ENCODE results near the gene CAB39. TPM values are rescaled to one million over a fixed set of nuclear protein-coding genes. Genes with fewer than 3 reads are reported as not detected.
"Not testable (repeated sequence)": the region's sequence is repeated elsewhere in the genome, so short reads cannot be mapped to it uniquely, and the experiment has no call there.

Gene CAB39
- total RNA-seq, 2 donors from 2014 or later: 87.8 to 121 TPM

GRCh38 chr2:230696670-230697069 is 16.0 kb upstream of the CAB39 start:
- intact Hi-C loops (cut with DNase I): no loop called here
- no peak for DNase-seq
- Histone ChIP-seq H3K27ac (no peak overlapping the region), H3K4me1 (no peaks in the 10 kb centered on the region), H3K9ac (ENCODE audit: low read depth in 2 of 2, low read length in 2 of 2) (no peak overlapping the region), H3K27me3 (no peaks in the 10 kb centered on the region), H3K36me3 (no peaks in the 10 kb centered on the region), H3K4me3 (no peak overlapping the region), H3K9me3 (no peaks in the 10 kb centered on the region)
- no peak for TF ChIP-seq CTCF (IDR thresholded peaks at IDR 0.05)

DNA sequence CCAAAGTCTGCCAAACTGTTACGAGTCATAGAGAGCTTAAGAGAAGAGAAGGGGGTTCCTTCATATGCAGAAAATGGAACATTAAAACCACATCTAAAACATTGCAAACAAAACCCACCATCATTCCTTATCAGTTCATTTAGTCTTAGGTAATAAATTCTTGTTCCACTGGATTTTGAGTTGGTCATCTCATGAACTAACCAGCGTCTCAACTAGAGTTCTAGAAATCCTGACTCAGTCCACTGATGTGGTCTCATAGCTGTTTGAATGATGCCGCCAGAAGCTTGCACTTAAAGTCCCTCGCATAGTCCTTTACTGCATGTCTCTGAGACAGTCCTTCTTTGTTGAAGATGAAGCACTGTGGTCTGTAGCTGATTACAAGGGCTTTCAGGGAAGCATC is 15.0 kb upstream of the CAB39 start:
- Histone ChIP-seq H3K27ac (no peak overlapping the region), H3K9me3 (no peaks in the 10 kb centered on the region), H3K36me3 (no peaks in the 10 kb centered on the region), H3K9ac (ENCODE audit: low read depth in 2 of 2, low read length in 2 of 2) (no peak overlapping the region), H3K4me1 (no peaks in the 10 kb centered on the region), H3K27me3 (no peaks in the 10 kb centered on the region), H3K4me3 (no peak overlapping the region)
- intact Hi-C loops (cut with DNase I): no loop called here
- no peak for DNase-seq
- no peak for TF ChIP-seq CTCF (IDR thresholded peaks at IDR 0.05)

DNA sequence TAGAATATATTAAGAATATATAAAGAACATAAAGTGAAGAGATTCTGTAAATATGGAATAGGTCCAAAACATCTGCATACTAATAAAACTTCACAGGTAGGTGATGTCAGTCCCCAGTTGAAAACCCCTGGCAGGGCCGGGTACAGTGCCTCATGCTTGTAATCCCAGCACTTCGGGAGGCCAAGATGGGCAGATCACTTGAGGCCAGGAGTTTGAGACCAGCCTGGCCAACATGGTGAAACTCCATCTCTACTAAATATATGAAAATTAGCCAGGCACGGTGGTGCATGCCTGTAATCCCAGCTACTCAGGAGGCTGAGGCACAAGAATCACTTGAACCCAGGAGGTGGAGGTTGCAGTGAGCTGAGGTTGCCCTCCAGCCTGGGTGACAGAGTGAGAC is 13.9 kb upstream of the CAB39 start:
- H3K27me3 ChIP-seq; DNase-seq; H3K9me3 ChIP-seq; H3K4me1 ChIP-seq; H3K27ac ChIP-seq; H3K4me3 ChIP-seq; H3K36me3 ChIP-seq; intact Hi-C loops (cut with DNase I); H3K9ac ChIP-seq (ENCODE audit: low read depth in 2 of 2, low read length in 2 of 2): not testable (repeated sequence)

DNA sequence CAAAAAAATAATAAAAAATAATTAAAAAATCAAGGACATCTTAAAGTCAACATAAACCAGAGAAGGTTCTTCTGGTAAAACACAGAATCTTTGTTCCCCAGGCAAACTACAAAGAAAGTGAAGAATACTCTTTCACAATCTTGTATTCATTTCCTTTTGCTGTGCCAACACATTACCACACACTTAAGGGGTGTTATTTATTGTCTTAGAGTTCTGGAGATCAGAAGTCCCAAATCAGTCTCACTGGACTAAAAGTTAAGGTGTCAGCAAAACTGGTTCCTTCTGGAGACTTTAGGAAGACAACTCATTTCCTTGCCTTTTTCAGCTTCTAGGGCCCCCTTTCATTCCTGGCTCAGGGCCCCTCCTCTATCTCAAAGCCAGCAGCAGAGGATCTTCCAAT is 12.2 kb upstream of the CAB39 start:
- intact Hi-C loops (cut with DNase I): no loop called here
- Histone ChIP-seq H3K4me1 (no peaks in the 10 kb centered on the region), H3K4me3 (no peak overlapping the region), H3K9ac (ENCODE audit: low read depth in 2 of 2, low read length in 2 of 2) (no peak overlapping the region), H3K9me3 (no peaks in the 10 kb centered on the region), H3K36me3 (no peaks in the 10 kb centered on the region), H3K27me3 (no peaks in the 10 kb centered on the region), H3K27ac (no peak overlapping the region)
- no peak for DNase-seq
- no peak for TF ChIP-seq CTCF (IDR thresholded peaks at IDR 0.05)

- H3K9me3 ChIP-seq: no peaks in the 10 kb centered on the region
- H3K36me3 ChIP-seq: no peaks in the 10 kb centered on the region
- no peak overlapping the region for H3K27ac ChIP-seq
- intact Hi-C loops (cut with DNase I): no loop called here
- TF ChIP-seq CTCF (IDR thresholded peaks at IDR 0.05): no peak
- DNase-seq: no peak
- no peak overlapping the region for H3K4me3 ChIP-seq
- no peak overlapping the region for H3K9ac ChIP-seq (ENCODE audit: low read depth in 2 of 2, low read length in 2 of 2)
- no peaks in the 10 kb centered on the region for H3K27me3 ChIP-seq
- H3K4me1 ChIP-seq: no peaks in the 10 kb centered on the region
Measured at GRCh38 chr2:230701308-230701707, 11.3 kb upstream of the CAB39 start.

GRCh38 chr2:230702457-230702856 is 10.2 kb upstream of the CAB39 start:
- DNase-seq; H3K9ac ChIP-seq (ENCODE audit: low read depth in 2 of 2, low read length in 2 of 2); H3K27me3 ChIP-seq; H3K4me3 ChIP-seq; H3K9me3 ChIP-seq; H3K4me1 ChIP-seq; intact Hi-C loops (cut with DNase I); H3K27ac ChIP-seq; H3K36me3 ChIP-seq: not testable (repeated sequence)

DNA sequence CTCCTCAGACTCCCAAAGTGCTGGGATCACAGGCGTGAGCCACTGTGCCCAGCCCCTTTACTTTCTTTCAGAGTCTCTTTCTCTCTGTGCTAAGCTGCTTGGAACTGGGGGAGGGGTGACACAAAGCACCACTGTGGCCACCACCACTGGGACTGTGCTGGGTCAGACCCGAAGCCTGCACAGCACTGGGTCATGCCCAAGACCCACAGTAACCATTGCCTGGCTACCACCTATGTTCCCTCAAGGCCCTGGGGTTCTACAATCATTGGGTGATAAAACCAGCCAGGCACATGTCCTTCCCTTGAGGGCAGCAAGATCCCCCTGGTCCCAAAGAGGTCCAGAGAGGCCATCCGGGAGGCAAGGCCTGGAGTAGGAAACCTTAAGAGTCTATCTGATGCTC is 9.1 kb upstream of the CAB39 start:
- no peak for TF ChIP-seq CTCF (IDR thresholded peaks at IDR 0.05)
- intact Hi-C loops (cut with DNase I): no loop called here
- no peaks in the 10 kb centered on the region for H3K4me1 ChIP-seq

More for the DNA sequence above, 9.1 kb upstream of the CAB39 start:
- DNase-seq: no peak
- H3K27me3 ChIP-seq: no peaks in the 10 kb centered on the region
- H3K9me3 ChIP-seq: no peaks in the 10 kb centered on the region
- no peak overlapping the region for H3K4me3 ChIP-seq
- no peak overlapping the region for H3K9ac ChIP-seq (ENCODE audit: low read depth in 2 of 2, low read length in 2 of 2)
- H3K27ac ChIP-seq: no peak overlapping the region
- no peaks in the 10 kb centered on the region for H3K36me3 ChIP-seq

Measured in colonic mucosa (tissue), 4 donors.